Neutrophil (primary cell): Measurements from ENCODE around the gene CRELD1.

Source experiments
- H3K27ac ChIP-seq: fragments of 200-600 bp; sonication (generic); 2 replicates; pipeline ENCODE4 v1.5.1; 2016; ENCODE audit warnings: mild to moderate bottlenecking, moderate library complexity
- H3K27me3 ChIP-seq: fragments of 200-600 bp; sonication (generic); 2 replicates; pipeline ENCODE4 v1.6.0; 2016; ENCODE audit warnings: mild to moderate bottlenecking
- H3K36me3 ChIP-seq: fragments of 200-600 bp; sonication (generic); 2 replicates; pipeline ENCODE4 v1.5.1; 2017
- H3K4me1 ChIP-seq, 2 experiments: fragments of 200-600 bp in 1 of 2; sonication (generic) in 1 of 2; 1 replicate in 1 of 2; 2 replicates in 1 of 2; pipeline versions ENCODE4 v1.5.1 to v1.6.1; 2013 to 2016; ENCODE audit warnings: low read depth in 1 of 2, low read length in 1 of 2, mild to moderate bottlenecking in 1 of 2, moderate library complexity in 1 of 2; ENCODE audit not compliant: control insufficient read depth in 1 of 2, insufficient read depth in 1 of 2
- H3K4me3 ChIP-seq, 2 experiments: fragments of 200-600 bp in 1 of 2; sonication (generic) in 1 of 2; 1 replicate in 1 of 2; 2 replicates in 1 of 2; pipeline ENCODE4 v1.5.1; 2013 to 2016; ENCODE audit warnings: low read depth in 1 of 2, low read length in 1 of 2, mild to moderate bottlenecking in 1 of 2, moderate library complexity in 1 of 2
- H3K9me3 ChIP-seq: fragments of 200-600 bp; sonication (generic); 2 replicates; pipeline ENCODE4 v1.5.1; 2016
- CTCF ChIP-seq: fragments of 200-600 bp; sonication (generic); IDR thresholded peaks from 2 replicates; pipeline ENCODE4 v1.5.1; 2016; ENCODE audit warnings: antibody characterized with exemption

The CRELD1 gene

GRCh38 chr3:9946112-9947024 lies 12.7 kb downstream of the CRELD1 start:
- Histone ChIP-seq H3K4me1 (peaks cover 8 to 10% of the 10 kb centered on the region in 2 experiments), H3K4me3 (peak overlapping the region; percentile 57 to 59), H3K9me3 (no peaks in the 10 kb centered on the region), H3K27ac (no peak overlapping the region), H3K27me3 (peaks cover 9% of the 10 kb centered on the region), H3K36me3 (no peaks in the 10 kb centered on the region)
- TF ChIP-seq CTCF = peak; percentile 65

- no peaks in the 10 kb centered on the region for H3K36me3 ChIP-seq
- no peak overlapping the region for H3K4me3 ChIP-seq
- peaks cover 18 to 19% of the 10 kb centered on the region in 2 experiments for H3K4me1 ChIP-seq
Observed at GRCh38 chr3:9947025-9947995, 13.7 kb downstream of the CRELD1 start.

GRCh38 chr3:9948586-9948985 lies 15.0 kb downstream of the CRELD1 start:
- Histone ChIP-seq H3K36me3 (no peaks in the 10 kb centered on the region), H3K4me3 (no peak overlapping the region), H3K27ac (no peak overlapping the region), H3K27me3 (peaks cover 27% of the 10 kb centered on the region), H3K4me1 (peaks cover 19 to 21% of the 10 kb centered on the region in 2 experiments), H3K9me3 (no peaks in the 10 kb centered on the region)
- no peak for TF ChIP-seq CTCF

More at GRCh38 chr3:9947025-9947995, 13.7 kb downstream of the CRELD1 start:
- TF ChIP-seq CTCF = no peak
- no peaks in the 10 kb centered on the region for H3K9me3 ChIP-seq
- H3K27ac ChIP-seq = no peak overlapping the region
- H3K27me3 ChIP-seq = peaks cover 18% of the 10 kb centered on the region

- Histone ChIP-seq H3K27me3 (peaks cover 27% of the 10 kb centered on the region), H3K36me3 (no peaks in the 10 kb centered on the region), H3K4me1 (peaks cover 19 to 21% of the 10 kb centered on the region in 2 experiments), H3K27ac (no peak overlapping the region), H3K4me3 (no peak overlapping the region), H3K9me3 (no peaks in the 10 kb centered on the region)
- TF ChIP-seq CTCF = no peak
Observed at GRCh38 chr3:9949115-9949514, 15.5 kb downstream of the CRELD1 start.

- H3K9me3 ChIP-seq = no peaks in the 10 kb centered on the region
- no peak for TF ChIP-seq CTCF
Observed at GRCh38 chr3:9949626-9950025, 16.0 kb downstream of the CRELD1 start.

More at GRCh38 chr3:9949626-9950025, 16.0 kb downstream of the CRELD1 start:
- Histone ChIP-seq H3K27me3 (peaks cover 27% of the 10 kb centered on the region), H3K4me1 (peaks cover 19 to 21% of the 10 kb centered on the region in 2 experiments), H3K36me3 (no peaks in the 10 kb centered on the region), H3K4me3 (no peak overlapping the region), H3K27ac (no peak overlapping the region)
